OCI-LY3 (cell line): ENCODE results near the gene CLIC5.

Experiments
- H2AFZ ChIP-seq: fragments of 200-600, 300-600 bp; shearing (Covaris generic); 2 replicates; pipeline ENCODE4 v1.6.0; 2014; ENCODE audit warnings: antibody characterized with exemption, low read depth, low read length
- H3K27ac ChIP-seq: fragments of 200-600, 300-600 bp; sonication (generic); 2 replicates; pipeline ENCODE4 v1.5.1; 2014; ENCODE audit warnings: mild to moderate bottlenecking, low read length, moderate library complexity, mixed read lengths
- H3K27me3 ChIP-seq: fragments of 200-600, 300-600 bp; sonication (generic); 2 replicates; pipeline ENCODE4 v1.6.1; 2014; ENCODE audit warnings: low read depth, low read length, mixed read lengths
- H3K36me3 ChIP-seq: fragments of 200-600, 300-600 bp; sonication (generic); replicated peaks from 2 replicates; pipeline ENCODE3; 2014; ENCODE audit warnings: low read depth, low read length, mixed read lengths
- H3K4me1 ChIP-seq: fragments of 300-600, 200-600 bp; sonication (generic); 2 replicates; pipeline ENCODE4 v1.6.1; 2014; ENCODE audit warnings: low read length, mixed read lengths
- H3K4me2 ChIP-seq: fragments of 200-600, 300-600 bp; sonication (generic); 2 replicates; pipeline ENCODE4 v1.6.1; 2014; ENCODE audit warnings: low read length, mixed read lengths
- H3K4me3 ChIP-seq: fragments of 300-600, 200-600 bp; sonication (generic); 2 replicates; pipeline ENCODE4 v1.5.1; 2014; ENCODE audit warnings: antibody characterized with exemption, mild to moderate bottlenecking, low read length, moderate library complexity
- H3K79me2 ChIP-seq: fragments of 300-600, 200-600 bp; shearing (Covaris generic); 2 replicates; pipeline ENCODE4 v1.6.1; 2014; ENCODE audit warnings: mild to moderate bottlenecking, low read length, mixed read lengths
- H3K9ac ChIP-seq: fragments of 300-600, 200-600 bp; shearing (Covaris generic); 2 replicates; pipeline ENCODE4 v1.6.0; 2014; ENCODE audit warnings: mild to moderate bottlenecking, low read length, moderate library complexity
- H3K9me3 ChIP-seq: fragments of 200-600, 300-600 bp; shearing (Covaris generic); 2 replicates; pipeline ENCODE4 v1.6.1; 2014; ENCODE audit warnings: low read length, mixed read lengths; ENCODE audit not compliant: insufficient read depth
- H4K20me1 ChIP-seq: fragments of 200-600, 300-600 bp; sonication (generic); 2 replicates; pipeline ENCODE4 v1.6.1; 2016; ENCODE audit warnings: low read length, mixed read lengths; ENCODE audit not compliant: insufficient read depth
- EZH2phosphoT487 ChIP-seq: fragments of 200-600 bp; shearing (Covaris generic); IDR thresholded peaks from 2 replicates; pipeline ENCODE4 v1.6.1; 2018; ENCODE audit warnings: antibody characterized with exemption, mixed run types, low read depth
- TF ChIP-seq, protein P1 (sequence below): fragments of 200-600, 300-600 bp; sonication (generic); IDR thresholded peaks from 2 replicates; pipeline ENCODE4 v1.5.1; 2014; ENCODE audit warnings: antibody characterized with exemption, low read length, low read depth

Gene CLIC5

DNA sequence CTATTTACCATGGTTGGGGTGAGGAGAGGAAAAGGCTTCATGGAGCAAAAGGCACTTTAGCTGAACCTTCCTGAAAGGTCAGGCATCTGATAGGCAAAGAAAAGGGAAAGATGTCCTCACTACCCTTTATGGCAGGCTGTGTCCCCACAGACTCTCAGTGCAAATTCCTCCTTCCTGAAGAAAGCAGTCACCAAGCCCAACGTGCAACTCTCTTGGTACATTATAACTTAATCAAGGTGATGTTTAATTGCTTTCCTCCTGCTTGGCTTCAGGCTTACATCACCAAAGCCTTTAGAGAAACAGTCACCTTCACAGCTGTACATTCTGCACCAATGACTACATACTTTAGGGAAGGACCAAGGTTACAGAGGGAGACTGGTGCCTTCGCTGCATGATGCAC lies 2.1 kb upstream of the CLIC5 start:
- Histone ChIP-seq H3K27ac (no peak overlapping the region), H3K36me3 (no peaks in the 10 kb centered on the region), H2AFZ (no peak overlapping the region), H3K4me3 (no peak overlapping the region), H4K20me1 (no peaks in the 10 kb centered on the region), H3K27me3 (peaks cover 30% of the 10 kb centered on the region), H3K4me2 (no peak overlapping the region), H3K79me2 (no peaks in the 10 kb centered on the region), H3K4me1 (peaks cover 21% of the 10 kb centered on the region), H3K9ac (no peak overlapping the region), H3K9me3 (no peaks in the 10 kb centered on the region)
- TF ChIP-seq EZH2phosphoT487, result no peak
- TF ChIP-seq, protein P1, sequence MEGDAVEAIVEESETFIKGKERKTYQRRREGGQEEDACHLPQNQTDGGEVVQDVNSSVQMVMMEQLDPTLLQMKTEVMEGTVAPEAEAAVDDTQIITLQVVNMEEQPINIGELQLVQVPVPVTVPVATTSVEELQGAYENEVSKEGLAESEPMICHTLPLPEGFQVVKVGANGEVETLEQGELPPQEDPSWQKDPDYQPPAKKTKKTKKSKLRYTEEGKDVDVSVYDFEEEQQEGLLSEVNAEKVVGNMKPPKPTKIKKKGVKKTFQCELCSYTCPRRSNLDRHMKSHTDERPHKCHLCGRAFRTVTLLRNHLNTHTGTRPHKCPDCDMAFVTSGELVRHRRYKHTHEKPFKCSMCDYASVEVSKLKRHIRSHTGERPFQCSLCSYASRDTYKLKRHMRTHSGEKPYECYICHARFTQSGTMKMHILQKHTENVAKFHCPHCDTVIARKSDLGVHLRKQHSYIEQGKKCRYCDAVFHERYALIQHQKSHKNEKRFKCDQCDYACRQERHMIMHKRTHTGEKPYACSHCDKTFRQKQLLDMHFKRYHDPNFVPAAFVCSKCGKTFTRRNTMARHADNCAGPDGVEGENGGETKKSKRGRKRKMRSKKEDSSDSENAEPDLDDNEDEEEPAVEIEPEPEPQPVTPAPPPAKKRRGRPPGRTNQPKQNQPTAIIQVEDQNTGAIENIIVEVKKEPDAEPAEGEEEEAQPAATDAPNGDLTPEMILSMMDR, result no peak

DNA sequence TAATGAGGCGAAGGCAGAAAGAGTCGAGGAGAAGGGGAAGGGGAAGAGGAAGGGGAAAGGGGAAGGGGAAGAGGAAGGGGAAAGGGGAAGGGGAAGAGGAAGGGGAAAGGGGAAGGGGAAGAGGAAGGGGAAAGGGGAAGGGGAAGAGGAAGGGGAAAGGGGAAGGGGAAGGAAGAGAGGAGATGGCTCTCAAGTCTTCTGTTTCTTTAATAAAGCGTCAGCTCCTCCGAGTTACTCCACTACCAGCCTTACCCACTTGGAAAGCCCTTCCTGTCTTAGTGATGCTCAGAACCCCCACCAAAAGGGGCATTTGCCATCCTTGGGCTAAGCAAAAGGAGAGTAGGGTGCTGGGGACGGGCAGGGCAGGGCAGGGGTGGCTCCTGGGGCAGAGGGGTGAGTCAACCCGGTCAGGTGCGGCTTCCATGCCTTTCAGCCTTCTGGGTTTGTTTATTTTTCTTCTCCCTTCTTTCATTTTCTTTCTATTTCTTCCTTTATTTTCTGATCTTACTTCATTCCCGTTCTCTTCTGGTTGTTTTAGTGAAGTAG lies 476 bp upstream of the CLIC5 start:
- no peaks in the 10 kb centered on the region for H4K20me1 ChIP-seq
- peaks cover 30% of the 10 kb centered on the region for H3K27me3 ChIP-seq
- no peaks in the 10 kb centered on the region for H3K36me3 ChIP-seq
- no peak overlapping the region for H3K9ac ChIP-seq
- H3K27ac ChIP-seq, result no peak overlapping the region
- TF ChIP-seq, protein P1, result no peak
- TF ChIP-seq EZH2phosphoT487, result no peak
- H3K9me3 ChIP-seq, result no peaks in the 10 kb centered on the region
- no peak overlapping the region for H2AFZ ChIP-seq
- H3K4me2 ChIP-seq, result peak overlapping the region; percentile 79
- no peaks in the 10 kb centered on the region for H3K79me2 ChIP-seq
- H3K4me1 ChIP-seq, result peaks cover 24% of the 10 kb centered on the region
- peak overlapping the region; percentile 75 for H3K4me3 ChIP-seq

DNA sequence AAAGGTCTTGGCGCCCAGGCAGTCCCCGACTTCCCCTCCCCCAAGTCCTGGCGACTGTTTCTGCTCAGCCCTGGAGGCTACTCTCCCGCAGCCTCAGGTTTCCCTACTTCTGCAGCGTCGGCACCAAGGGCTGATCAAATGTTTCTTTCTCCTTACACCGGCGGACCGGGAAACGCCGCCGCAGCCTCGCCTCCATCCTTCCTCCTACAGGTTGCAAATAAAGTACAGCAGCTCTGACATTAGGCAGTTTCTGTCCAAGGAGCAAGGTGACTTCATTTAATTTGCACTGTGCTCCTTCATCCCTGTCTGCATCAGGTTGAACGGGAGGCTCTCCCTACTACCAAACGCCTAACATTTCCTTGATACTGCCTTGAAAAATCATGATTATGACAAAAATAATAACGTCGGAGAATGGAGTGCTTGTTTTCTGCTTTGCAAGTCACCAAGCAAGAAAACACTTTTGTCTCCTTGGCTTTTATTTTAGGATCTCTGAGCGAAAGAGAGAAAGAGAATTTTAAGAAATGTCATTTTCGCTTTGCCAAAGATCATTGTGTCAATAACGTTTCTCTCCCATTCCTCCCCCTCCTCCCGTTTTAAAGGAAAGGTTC lies 1.0 kb downstream of the CLIC5 start:
- Histone ChIP-seq H3K4me3 (peak overlapping the region; percentile 75), H3K79me2 (no peaks in the 10 kb centered on the region), H3K4me2 (peak overlapping the region; percentile 79), H3K36me3 (no peaks in the 10 kb centered on the region), H3K4me1 (peaks cover 34% of the 10 kb centered on the region), H2AFZ (no peak overlapping the region), H4K20me1 (no peaks in the 10 kb centered on the region), H3K9ac (no peak overlapping the region), H3K27ac (no peak overlapping the region), H3K9me3 (no peaks in the 10 kb centered on the region), H3K27me3 (peaks cover 30% of the 10 kb centered on the region)
- 0 out of 2 replicates have a peak, but pooled peaks have one; percentile 52 for TF ChIP-seq EZH2phosphoT487
- TF ChIP-seq, protein P1, result no peak

DNA sequence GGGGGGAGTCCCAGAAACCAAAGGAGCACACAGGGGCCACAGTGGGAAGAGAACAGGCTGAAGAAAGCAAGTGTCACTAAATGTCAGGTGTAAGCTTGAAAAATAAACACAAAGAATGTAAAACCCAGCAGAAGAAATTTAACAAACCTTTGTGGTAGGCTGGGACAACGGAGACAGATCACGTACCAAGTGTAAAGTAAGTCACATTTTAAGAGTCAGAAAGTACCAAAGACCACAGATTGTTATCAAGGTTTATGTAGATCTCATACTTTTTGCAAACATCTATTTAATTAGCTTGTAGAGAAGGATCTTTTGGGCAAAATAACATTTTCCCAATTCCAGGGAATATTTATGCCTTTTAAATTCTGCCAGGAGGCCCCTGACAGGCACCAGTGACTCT lies 1.6 kb downstream of the CLIC5 start:
- H3K27ac ChIP-seq, result no peak overlapping the region
- peaks cover 30% of the 10 kb centered on the region for H3K27me3 ChIP-seq
- H3K9ac ChIP-seq, result no peak overlapping the region
- no peaks in the 10 kb centered on the region for H3K79me2 ChIP-seq
- H3K4me2 ChIP-seq, result no peak overlapping the region; the same call in 1 of the 2 replicates
- TF ChIP-seq EZH2phosphoT487, result no peak
- TF ChIP-seq, protein P1, result no peak
- no peaks in the 10 kb centered on the region for H3K9me3 ChIP-seq
- H3K4me1 ChIP-seq, result peaks cover 34% of the 10 kb centered on the region
- H3K4me3 ChIP-seq, result no peak overlapping the region
- H3K36me3 ChIP-seq, result no peaks in the 10 kb centered on the region
- no peaks in the 10 kb centered on the region for H4K20me1 ChIP-seq
- H2AFZ ChIP-seq, result no peak overlapping the region
